Measurements from ENCODE around the gene SLC13A1. TPM values are rescaled to one million over a fixed set of nuclear protein-coding genes. Genes with fewer than 3 reads are reported as not detected.

Gene SLC13A1
- total and polyA plus RNA-seq, 4 donors: not detected

DNA sequence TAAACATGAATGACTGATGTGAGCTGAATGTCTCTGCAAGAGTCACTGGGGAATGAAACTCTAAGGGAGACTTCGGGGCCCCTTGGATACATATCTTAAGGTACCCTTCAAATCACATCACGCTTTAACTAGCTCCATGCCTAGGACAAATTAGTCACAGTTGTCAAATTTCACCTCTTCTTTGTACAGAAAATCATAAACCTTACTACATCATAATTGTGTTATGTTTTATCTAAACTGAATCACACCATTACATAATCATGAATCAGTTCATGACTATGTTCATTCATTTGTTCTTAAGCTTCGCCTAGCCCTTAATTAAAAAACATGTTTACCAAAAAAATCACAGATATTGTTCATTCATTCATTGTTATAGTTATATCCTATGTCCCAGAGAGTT, 2.1 kb upstream of the SLC13A1 start:
- DNase-seq (no peak), ATAC-seq (ENCODE audit: insufficient read depth, low FRiP score) (no peak)

DNA sequence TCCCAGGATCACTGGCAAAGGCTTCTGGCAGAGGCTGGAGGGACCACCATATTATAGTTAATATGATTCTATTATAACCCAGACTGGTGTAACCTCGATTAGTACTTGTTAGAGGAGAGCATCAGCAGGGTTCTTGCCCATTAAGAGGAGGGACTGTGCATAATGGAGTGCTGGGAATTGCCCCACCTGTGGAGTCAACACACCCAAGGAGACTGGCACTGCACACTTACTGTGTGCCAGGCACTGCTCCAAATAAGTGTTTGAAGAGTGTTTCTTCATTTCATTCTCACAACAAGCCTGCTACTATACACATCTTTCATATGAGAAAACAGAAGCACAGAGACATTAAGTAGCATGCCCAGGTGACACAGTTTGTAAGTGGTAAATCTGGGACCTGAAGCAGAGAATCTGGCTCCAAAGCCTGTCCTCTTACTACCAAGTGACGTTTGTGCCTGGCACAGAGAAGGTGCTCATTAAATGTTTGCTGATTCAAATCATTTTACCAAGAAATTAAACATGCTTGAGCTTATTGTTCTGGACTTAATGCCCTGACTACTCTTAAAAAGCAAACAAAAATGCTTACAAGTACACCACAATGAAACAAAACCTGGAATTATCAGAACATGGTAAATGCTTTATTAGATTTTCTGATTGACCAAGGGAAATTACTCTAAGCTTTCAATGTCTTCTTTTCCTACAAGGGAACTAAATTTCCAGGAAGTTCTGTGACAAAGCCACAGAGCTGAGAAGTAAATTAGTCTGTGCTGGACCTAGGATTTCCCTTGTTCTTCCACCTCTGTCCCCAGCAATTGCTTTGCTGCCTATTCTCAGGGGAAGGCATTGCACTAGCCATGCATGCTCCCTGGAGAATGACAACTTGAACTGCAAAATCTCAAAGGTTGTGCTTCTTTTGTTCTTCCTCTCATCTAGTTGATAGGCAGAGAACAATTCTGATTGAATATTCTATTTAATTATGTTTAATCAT, 809 bp downstream of the SLC13A1 start:
- ATAC-seq (ENCODE audit: insufficient read depth, low FRiP score) (no peak), DNase-seq (no peak)
- TF ChIP-seq, protein P1, sequence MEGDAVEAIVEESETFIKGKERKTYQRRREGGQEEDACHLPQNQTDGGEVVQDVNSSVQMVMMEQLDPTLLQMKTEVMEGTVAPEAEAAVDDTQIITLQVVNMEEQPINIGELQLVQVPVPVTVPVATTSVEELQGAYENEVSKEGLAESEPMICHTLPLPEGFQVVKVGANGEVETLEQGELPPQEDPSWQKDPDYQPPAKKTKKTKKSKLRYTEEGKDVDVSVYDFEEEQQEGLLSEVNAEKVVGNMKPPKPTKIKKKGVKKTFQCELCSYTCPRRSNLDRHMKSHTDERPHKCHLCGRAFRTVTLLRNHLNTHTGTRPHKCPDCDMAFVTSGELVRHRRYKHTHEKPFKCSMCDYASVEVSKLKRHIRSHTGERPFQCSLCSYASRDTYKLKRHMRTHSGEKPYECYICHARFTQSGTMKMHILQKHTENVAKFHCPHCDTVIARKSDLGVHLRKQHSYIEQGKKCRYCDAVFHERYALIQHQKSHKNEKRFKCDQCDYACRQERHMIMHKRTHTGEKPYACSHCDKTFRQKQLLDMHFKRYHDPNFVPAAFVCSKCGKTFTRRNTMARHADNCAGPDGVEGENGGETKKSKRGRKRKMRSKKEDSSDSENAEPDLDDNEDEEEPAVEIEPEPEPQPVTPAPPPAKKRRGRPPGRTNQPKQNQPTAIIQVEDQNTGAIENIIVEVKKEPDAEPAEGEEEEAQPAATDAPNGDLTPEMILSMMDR (IDR thresholded peaks at IDR 0.05; ENCODE audit: control extremely low read depth, extremely low read depth): no peak
- no peaks in the 10 kb centered on the region for H3K4me1 ChIP-seq (ENCODE audit: control insufficient read depth in 5 of 5, insufficient read depth in 5 of 5, low read length in 5 of 5)
- no peaks in the 10 kb centered on the region for H3K36me3 ChIP-seq (ENCODE audit: control insufficient read depth in 4 of 4, insufficient read depth in 4 of 4, low read length in 4 of 4)
- H3K9ac ChIP-seq (ENCODE audit: insufficient read depth in 1 of 2, low read length in 2 of 2): no peak overlapping the region
- WGBS, 2 donors: 57 to 81% methylated on average over 2 of the region's 2 CpGs
- H3K27ac ChIP-seq (ENCODE audit: low read depth in 1 of 2, low read length in 1 of 2): no peak overlapping the region
- H3K9me3 ChIP-seq (ENCODE audit: control insufficient read depth in 4 of 4, insufficient read depth in 3 of 4, low read length in 3 of 4): no peaks in the 10 kb centered on the region
- no peaks in the 10 kb centered on the region for H3K27me3 ChIP-seq (ENCODE audit: control insufficient read depth in 3 of 3, insufficient read depth in 3 of 3, low read length in 2 of 3)
- no peak overlapping the region for H3K4me3 ChIP-seq

More for the DNA sequence above, 2.1 kb upstream of the SLC13A1 start:
- 60 to 69% methylated on average over 3 of the region's 3 CpGs for WGBS, 2 donors
- Histone ChIP-seq H3K9ac (ENCODE audit: insufficient read depth in 1 of 2, low read length in 2 of 2) (no peak overlapping the region), H3K4me1 (ENCODE audit: control insufficient read depth in 5 of 5, insufficient read depth in 5 of 5, low read length in 5 of 5) (no peaks in the 10 kb centered on the region), H3K9me3 (ENCODE audit: control insufficient read depth in 4 of 4, insufficient read depth in 3 of 4, low read length in 3 of 4) (no peaks in the 10 kb centered on the region), H3K36me3 (ENCODE audit: control insufficient read depth in 4 of 4, insufficient read depth in 4 of 4, low read length in 4 of 4) (no peaks in the 10 kb centered on the region), H3K4me3 (no peak overlapping the region), H3K27me3 (ENCODE audit: control insufficient read depth in 3 of 3, insufficient read depth in 3 of 3, low read length in 2 of 3) (no peaks in the 10 kb centered on the region), H3K27ac (ENCODE audit: low read depth in 1 of 2, low read length in 1 of 2) (no peak overlapping the region)
- TF ChIP-seq, protein P1 (IDR thresholded peaks at IDR 0.05; ENCODE audit: control extremely low read depth, extremely low read depth): no peak

DNA sequence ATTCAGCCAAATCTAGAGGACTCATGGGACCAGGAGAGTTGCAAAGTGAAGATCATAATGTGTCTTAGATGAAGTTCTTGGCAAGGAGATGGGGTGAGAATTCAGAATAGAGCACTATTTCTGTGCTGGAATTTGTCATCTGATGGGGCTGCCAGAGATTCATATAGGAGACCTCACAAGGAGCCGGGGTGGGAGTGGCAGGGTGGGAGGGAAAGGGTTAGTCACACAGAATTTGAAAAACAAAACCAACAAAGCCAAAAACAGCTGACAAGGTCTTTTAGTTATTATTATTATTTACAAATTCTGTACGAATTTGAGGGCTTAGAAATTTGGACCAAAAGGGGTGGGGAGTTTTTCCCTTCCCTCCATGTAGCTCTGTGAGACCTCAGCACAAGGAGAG, 1.7 kb downstream of the SLC13A1 start:
- WGBS, 2 donors: 65 to 78% methylated on average over 2 of the region's 2 CpGs
- Histone ChIP-seq H3K27ac (ENCODE audit: low read depth in 1 of 2, low read length in 1 of 2) (no peak overlapping the region), H3K9ac (ENCODE audit: insufficient read depth in 1 of 2, low read length in 2 of 2) (no peak overlapping the region), H3K4me3 (no peak overlapping the region), H3K9me3 (ENCODE audit: control insufficient read depth in 4 of 4, insufficient read depth in 3 of 4, low read length in 3 of 4) (no peaks in the 10 kb centered on the region), H3K4me1 (ENCODE audit: control insufficient read depth in 5 of 5, insufficient read depth in 5 of 5, low read length in 5 of 5) (no peaks in the 10 kb centered on the region), H3K36me3 (ENCODE audit: control insufficient read depth in 4 of 4, insufficient read depth in 4 of 4, low read length in 4 of 4) (no peaks in the 10 kb centered on the region), H3K27me3 (ENCODE audit: control insufficient read depth in 3 of 3, insufficient read depth in 3 of 3, low read length in 2 of 3) (no peaks in the 10 kb centered on the region)
- TF ChIP-seq, protein P1 (IDR thresholded peaks at IDR 0.05; ENCODE audit: control extremely low read depth, extremely low read depth): no peak
- ATAC-seq (ENCODE audit: insufficient read depth, low FRiP score): no peak
- no peak for DNase-seq
